Duodenal mucosa (tissue), 2 donors: Measurements from ENCODE around the gene CASP3.

Experiments used
- H3K27ac ChIP-seq: one replicate; pipeline ENCODE4 v1.7.0; 2013; ENCODE audit warnings: low read depth, low read length
- H3K27me3 ChIP-seq, 2 donors: one replicate each; pipeline ENCODE4 v1.7.0; 2013; ENCODE audit warnings: low read length in 2 of 2, control low read depth in 1 of 2; ENCODE audit not compliant: insufficient read depth in 2 of 2, control insufficient read depth in 1 of 2
- H3K36me3 ChIP-seq, 2 donors: one replicate each; pipeline ENCODE4 v1.7.0; 2013; ENCODE audit warnings: low read length in 2 of 2, control low read depth in 1 of 2; ENCODE audit not compliant: insufficient read depth in 2 of 2, control insufficient read depth in 1 of 2
- H3K4me1 ChIP-seq, 2 donors: one replicate each; pipeline ENCODE4 v1.7.0; 2013; ENCODE audit warnings: low read length in 2 of 2, control low read depth in 1 of 2; ENCODE audit not compliant: insufficient read depth in 2 of 2, control insufficient read depth in 1 of 2
- H3K4me3 ChIP-seq, 2 donors: one replicate each; pipeline ENCODE4 v1.7.0; 2013; ENCODE audit warnings: low read length in 2 of 2, low read depth in 1 of 2
- H3K9ac ChIP-seq, 2 donors: one replicate each; pipeline ENCODE4 v1.7.0; 2013; ENCODE audit warnings: low read length in 2 of 2, low read depth in 1 of 2
- H3K9me3 ChIP-seq, 2 donors: one replicate each; pipeline ENCODE4 v1.7.0; 2013; ENCODE audit warnings: low read length in 2 of 2, control low read depth in 1 of 2; ENCODE audit not compliant: control insufficient read depth in 1 of 2

CASP3 gene

DNA sequence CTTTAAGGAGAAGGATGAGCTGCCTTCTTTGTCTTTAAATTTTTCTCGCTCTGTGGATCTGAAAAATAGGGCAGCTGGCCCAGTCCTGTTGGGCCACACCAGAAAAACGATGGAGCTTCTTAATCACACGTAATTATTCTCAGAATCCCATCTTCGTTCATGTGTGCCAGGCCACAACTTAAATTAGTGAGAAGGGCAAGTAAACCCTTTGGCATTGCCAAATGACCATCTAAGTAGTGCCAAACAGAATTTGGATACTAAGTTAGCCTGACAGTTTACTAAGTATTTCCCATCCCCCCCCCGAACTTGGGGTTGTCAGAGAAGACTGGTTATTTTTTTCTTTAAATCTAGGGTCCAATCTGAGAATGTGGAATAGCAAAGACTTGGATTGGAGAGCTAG is 62.0 kb downstream of the CASP3 start:
- Histone ChIP-seq H3K4me3 (no peak overlapping the region), H3K27ac (no peak overlapping the region), H3K36me3 (no peaks in the 10 kb centered on the region), H3K9me3 (no peaks in the 10 kb centered on the region), H3K9ac (no peak overlapping the region), H3K27me3 (no peaks in the 10 kb centered on the region), H3K4me1 (no peaks in the 10 kb centered on the region)

- Histone ChIP-seq H3K9me3 (peaks cover 4% of the 10 kb centered on the region in 2 donors), H3K27me3 (no peaks in the 10 kb centered on the region), H3K27ac (no peak overlapping the region), H3K4me3 (no peak overlapping the region), H3K4me1 (no peaks in the 10 kb centered on the region), H3K36me3 (no peaks in the 10 kb centered on the region), H3K9ac (no peak overlapping the region)
Measured at GRCh38 chr4:184583738-184584502, 65.3 kb downstream of the CASP3 start.
